Vagina (tissue), 2 donors: ENCODE results near the gene CCDC150. TPM values are rescaled to one million over a fixed set of nuclear protein-coding genes. Genes with fewer than 3 reads are reported as not detected.

ENCODE experiments used
- DNase-seq, 2 donors: peaks; one replicate each; pipeline ENCODE4 v3.0.0-alpha.2; 2017; ENCODE audit errors: extremely low spot score in 2 of 2
- H3K27ac ChIP-seq: fragments of 200-600 bp; sonication (generic); one replicate; pipeline ENCODE4 v1.5.1; 2019
- H3K27me3 ChIP-seq: fragments of 200-600 bp; sonication (generic); one replicate; pipeline ENCODE4 v1.5.1; 2019
- H3K36me3 ChIP-seq, 2 donors: fragments of 200-600 bp; sonication (generic); one replicate each; pipeline ENCODE4 v1.5.1; 2017 to 2019
- H3K4me1 ChIP-seq: fragments of 200-600 bp; sonication (generic); one replicate; pipeline ENCODE4 v1.5.1; 2019
- H3K4me3 ChIP-seq, 2 donors: fragments of 200-600 bp; sonication (generic); 1 replicate in 1 of 2; 2 replicates in 1 of 2; pipeline ENCODE4 v1.5.1; 2016 to 2019
- H3K9me3 ChIP-seq: fragments of 200-600 bp; sonication (generic); one replicate; pipeline ENCODE4 v1.5.1; 2019
- CTCF ChIP-seq, 3 experiments: fragments of 450-650 bp in 2 of 3; fragments of 200-600 bp in 1 of 3; sonication (generic) in 1 of 3; IDR thresholded peaks; one replicate each; pipeline ENCODE4 v1.5.1; 2017 to 2019; ENCODE audit warnings: antibody characterized with exemption in 3 of 3, mild to moderate bottlenecking in 2 of 3, moderate library complexity in 2 of 3
- POLR2A ChIP-seq, 2 donors: fragments of 450-650 bp; IDR thresholded peaks; one replicate each; pipeline ENCODE4 v1.6.1; 2017; ENCODE audit warnings: antibody characterized with exemption in 2 of 2, mild to moderate bottlenecking in 2 of 2, moderate library complexity in 2 of 2
- POLR2AphosphoS5 ChIP-seq, 2 donors: sonication (generic); formaldehyde crosslinking; IDR thresholded peaks; one replicate each; pipeline ENCODE4 v1.9.0; 2017; ENCODE audit warnings: antibody characterized with exemption in 2 of 2, mild to moderate bottlenecking in 2 of 2, low read depth in 1 of 2; ENCODE audit not compliant: insufficient read depth in 1 of 2
- intact Hi-C: fragments of 100-400 bp; cut with DNase I; formaldehyde crosslinking; loops from one replicate; pipeline ENCODE4 v1.15.1; 2023
- total RNA-seq: library from RNA; depleted of rRNA; stranded (reverse); fragments of >200 nt; gene quantifications from one replicate; pipeline ENCODE4 v1.2.3, GENCODE V29; 2016

The CCDC150 gene
- total RNA-seq, 1 donor from 2014 or later = 3.9 TPM

DNA sequence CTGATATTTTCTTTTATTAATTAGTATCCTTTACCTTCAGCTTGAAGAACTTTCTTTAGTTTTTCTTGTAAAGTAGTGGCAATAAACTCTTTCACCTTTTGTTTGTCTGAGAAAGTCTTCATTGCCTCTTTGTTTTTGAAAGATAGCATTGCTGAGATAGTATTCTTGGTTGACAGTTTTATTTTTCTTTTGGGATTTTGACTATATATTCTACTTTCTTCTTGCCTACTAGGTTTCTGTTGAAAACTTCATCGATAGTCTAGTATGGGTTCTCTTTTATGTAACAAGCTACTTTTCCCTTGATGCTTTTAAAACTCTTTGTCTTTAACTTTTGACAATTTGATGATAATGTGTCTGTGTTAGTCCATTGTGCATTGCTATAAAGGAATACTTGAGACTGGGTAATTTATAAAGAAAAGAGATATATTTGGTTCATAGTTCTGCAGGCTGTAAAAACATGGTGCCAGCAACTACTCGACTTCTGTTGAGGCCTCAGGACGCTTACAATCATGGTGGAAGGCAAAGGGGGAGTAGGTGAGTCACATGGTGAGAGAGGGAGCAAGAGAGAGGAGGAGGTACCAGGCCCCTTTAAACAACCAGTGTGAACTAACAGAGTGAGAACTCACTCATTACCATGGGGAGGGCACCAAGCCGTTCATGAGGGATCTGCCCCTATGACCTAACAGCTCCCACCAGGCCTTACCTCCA, 12.0 kb downstream of the CCDC150 start:
- Histone ChIP-seq H3K27me3 (no peaks in the 10 kb centered on the region), H3K4me1 (no peaks in the 10 kb centered on the region), H3K27ac (no peak overlapping the region), H3K36me3 (no peaks in the 10 kb centered on the region), H3K4me3 (no peak overlapping the region), H3K9me3 (peaks cover 12% of the 10 kb centered on the region)
- TF ChIP-seq CTCF (IDR thresholded peaks at IDR 0.05) (no peak), POLR2A (IDR thresholded peaks at IDR 0.05) (no peak), POLR2AphosphoS5 (IDR thresholded peaks at IDR 0.05; ENCODE audit: insufficient read depth in 1 of 2, low read depth in 1 of 2) (no peak)
- intact Hi-C loops = no loop called here
- DNase-seq = no peak

DNA sequence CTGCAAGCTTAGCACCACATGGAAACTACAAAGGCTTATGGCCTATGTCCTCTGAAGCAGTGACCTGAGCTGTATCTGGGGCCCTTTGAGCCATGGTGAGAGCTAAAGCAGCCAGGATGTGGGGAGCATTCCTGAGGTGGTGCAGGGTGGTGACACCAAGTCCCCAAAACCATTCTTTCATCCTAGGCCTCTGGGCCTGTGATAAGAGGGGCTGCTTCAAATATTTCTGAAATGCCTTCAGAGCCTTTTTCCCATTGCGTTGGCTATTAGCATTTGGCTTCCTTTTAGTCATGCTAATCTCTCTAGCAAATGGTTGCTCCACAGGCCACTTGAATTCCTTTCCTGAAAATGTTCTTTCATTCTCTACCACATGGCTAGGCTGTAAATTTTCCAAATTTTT, 13.4 kb downstream of the CCDC150 start:
- Histone ChIP-seq H3K27me3 (no peaks in the 10 kb centered on the region), H3K27ac (no peak overlapping the region), H3K4me3 (no peak overlapping the region), H3K9me3 (peaks cover 12% of the 10 kb centered on the region), H3K4me1 (no peaks in the 10 kb centered on the region), H3K36me3 (no peaks in the 10 kb centered on the region)
- TF ChIP-seq POLR2AphosphoS5 (IDR thresholded peaks at IDR 0.05; ENCODE audit: insufficient read depth in 1 of 2, low read depth in 1 of 2) (no peak), POLR2A (IDR thresholded peaks at IDR 0.05) (no peak), CTCF (IDR thresholded peaks at IDR 0.05) (no peak)
- no peak for DNase-seq
- intact Hi-C loops = no loop called here

- H3K4me3 ChIP-seq = no peak overlapping the region
- H3K27me3 ChIP-seq = no peaks in the 10 kb centered on the region
- intact Hi-C loops = no loop called here
- no peaks in the 10 kb centered on the region for H3K4me1 ChIP-seq
- no peak overlapping the region for H3K27ac ChIP-seq
- H3K36me3 ChIP-seq = no peaks in the 10 kb centered on the region
- no peak for DNase-seq
- H3K9me3 ChIP-seq = peaks cover 12% of the 10 kb centered on the region
- TF ChIP-seq POLR2AphosphoS5 (IDR thresholded peaks at IDR 0.05; ENCODE audit: insufficient read depth in 1 of 2, low read depth in 1 of 2) (no peak), CTCF (IDR thresholded peaks at IDR 0.05) (no peak), POLR2A (IDR thresholded peaks at IDR 0.05) (no peak)
These were observed 14.3 kb downstream of the CCDC150 start for GRCh38 chr2:196653843-196654242.

DNA sequence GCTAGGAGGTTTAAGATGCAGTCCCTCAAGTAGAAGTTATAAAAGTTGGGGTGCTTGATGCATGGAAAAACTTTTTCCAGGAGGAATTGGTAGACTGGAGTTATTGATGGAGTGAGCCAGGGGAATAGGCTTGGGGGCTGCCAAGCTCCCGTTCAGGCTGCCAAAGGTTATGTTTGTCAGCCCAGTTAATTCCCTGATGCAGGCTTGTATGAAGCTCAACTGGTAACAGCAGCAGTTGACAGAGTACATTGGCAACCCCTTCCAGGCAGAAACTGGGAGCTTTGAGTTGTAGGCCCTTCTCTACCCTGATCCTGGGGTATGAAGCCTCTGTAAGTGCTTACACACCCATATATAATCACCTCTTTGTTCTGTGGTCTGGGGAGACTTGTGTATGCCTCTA, 16.2 kb downstream of the CCDC150 start:
- intact Hi-C loops = no loop called here
- no peak overlapping the region for H3K27ac ChIP-seq
- H3K4me3 ChIP-seq = no peak overlapping the region
- DNase-seq = no peak
- no peaks in the 10 kb centered on the region for H3K36me3 ChIP-seq
- no peaks in the 10 kb centered on the region for H3K27me3 ChIP-seq
- no peaks in the 10 kb centered on the region for H3K4me1 ChIP-seq
- peaks cover 12% of the 10 kb centered on the region for H3K9me3 ChIP-seq
- TF ChIP-seq POLR2A (IDR thresholded peaks at IDR 0.05) = no peak
- TF ChIP-seq POLR2AphosphoS5 (IDR thresholded peaks at IDR 0.05; ENCODE audit: insufficient read depth in 1 of 2, low read depth in 1 of 2) = no peak
- TF ChIP-seq CTCF (IDR thresholded peaks at IDR 0.05) = no peak

GRCh38 chr2:196657333-196657732, 17.8 kb downstream of the CCDC150 start:
- TF ChIP-seq POLR2A (IDR thresholded peaks at IDR 0.05) = no peak
- no peak for TF ChIP-seq CTCF (IDR thresholded peaks at IDR 0.05)
- no peak for TF ChIP-seq POLR2AphosphoS5 (IDR thresholded peaks at IDR 0.05; ENCODE audit: insufficient read depth in 1 of 2, low read depth in 1 of 2)
- intact Hi-C loops = no loop called here
- H3K27me3 ChIP-seq = no peaks in the 10 kb centered on the region

More at GRCh38 chr2:196657333-196657732, 17.8 kb downstream of the CCDC150 start:
- Histone ChIP-seq H3K36me3 (no peaks in the 10 kb centered on the region), H3K9me3 (peaks cover 8% of the 10 kb centered on the region), H3K27ac (no peak overlapping the region), H3K4me1 (no peaks in the 10 kb centered on the region), H3K4me3 (no peak overlapping the region)
- no peak for DNase-seq
